Astrocyte of the hippocampus (primary cell): ENCODE data around the gene SCAMP2.

Experiments
- DNase-seq: peaks from one replicate; pipeline ENCODE4 v3.0.0; 2011; ENCODE audit warnings: low read depth, low spot score

SCAMP2 gene

GRCh38 chr15:74858369-74858740, 14.8 kb downstream of the SCAMP2 start:
- no peak for DNase-seq

- no peak for DNase-seq
Observed at GRCh38 chr15:74857671-74858368, 15.3 kb downstream of the SCAMP2 start.

GRCh38 chr15:74857082-74857655, 16.0 kb downstream of the SCAMP2 start:
- no peak for DNase-seq

GRCh38 chr15:74856537-74856936, 16.6 kb downstream of the SCAMP2 start:
- no peak for DNase-seq

- no peak for DNase-seq
Observed at GRCh38 chr15:74855857-74856256, 17.3 kb downstream of the SCAMP2 start.

GRCh38 chr15:74854453-74855022, 18.6 kb downstream of the SCAMP2 start:
- DNase-seq = no peak

- no peak for DNase-seq
Observed at GRCh38 chr15:74851960-74852359, 21.2 kb downstream of the SCAMP2 start.

GRCh38 chr15:74850393-74850792, 22.8 kb downstream of the SCAMP2 start:
- no peak for DNase-seq

GRCh38 chr15:74847432-74847831, 25.7 kb downstream of the SCAMP2 start:
- DNase-seq = peak; percentile 22

GRCh38 chr15:74845581-74845980, 27.6 kb downstream of the SCAMP2 start:
- no peak for DNase-seq

GRCh38 chr15:74845208-74845568, 28.0 kb downstream of the SCAMP2 start:
- no peak for DNase-seq

- DNase-seq = no peak
Observed at GRCh38 chr15:74844319-74845207, 28.6 kb downstream of the SCAMP2 start.

GRCh38 chr15:74843891-74844299, 29.3 kb downstream of the SCAMP2 start:
- DNase-seq = no peak

GRCh38 chr15:74843445-74843828, 29.7 kb downstream of the SCAMP2 start:
- DNase-seq = no peak

- DNase-seq = peak; percentile 96
Observed at GRCh38 chr15:74842581-74843444, 30.4 kb downstream of the SCAMP2 start, which contains the start of gene ULK3. Gene ULK3, minus strand, starts transcription at chr15:74843156. Its CDS starts 51 bp downstream, at chr15:74843105.

GRCh38 chr15:74841891-74842373, 31.2 kb downstream of the SCAMP2 start:
- DNase-seq = no peak

GRCh38 chr15:74840851-74841775, 32.1 kb downstream of the SCAMP2 start:
- no peak for DNase-seq

- DNase-seq = no peak
Observed at GRCh38 chr15:74839526-74840395, 33.4 kb downstream of the SCAMP2 start.
